ENCODE results near the gene TRIM41.
"Not testable (repeated sequence)": the region's sequence is repeated elsewhere in the genome, so short reads cannot be mapped to it uniquely, and the experiment has no call there.

Gene TRIM41

DNA sequence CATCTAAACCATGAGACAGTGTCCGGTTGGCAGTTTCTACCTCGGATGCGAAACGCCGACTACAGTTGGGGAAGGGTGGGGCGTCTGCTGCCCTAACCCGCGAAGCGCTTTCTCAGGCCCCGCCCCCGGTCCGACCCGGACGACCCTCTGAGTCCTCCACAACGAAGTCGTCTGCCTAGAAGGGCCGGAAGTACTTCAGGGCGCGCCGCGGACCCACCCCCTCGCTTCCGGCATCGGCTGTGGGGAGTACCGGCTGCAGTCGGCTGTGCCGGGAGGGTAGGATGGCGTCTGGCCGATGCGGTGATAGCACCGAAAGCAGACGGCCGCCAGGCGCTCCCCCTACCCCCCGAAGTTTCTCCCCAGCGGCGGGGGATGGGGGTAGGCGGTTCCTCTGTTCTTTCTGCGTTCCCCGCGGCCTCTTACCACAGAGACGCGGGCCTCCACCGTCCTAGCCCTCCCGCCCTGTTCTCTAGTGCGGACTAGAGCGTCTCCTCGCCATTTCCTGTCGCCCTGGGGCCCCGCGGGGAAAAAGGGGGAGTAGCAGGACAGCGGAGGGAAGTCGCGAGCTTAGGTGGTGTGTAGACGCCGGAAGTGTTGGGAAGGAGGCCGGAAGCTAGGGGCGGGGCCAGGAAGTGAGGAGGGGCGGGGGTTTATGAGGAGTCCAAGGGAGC is at the start of gene TRIM41:
Gene TRIM41 (plus strand): TSS at position 224 of the 671 bp plus-strand sequence. CDS start 719 bp downstream, outside the sequence.
- DNase-seq (ENCODE audit: low read depth) = peak; percentile 93
- peak; percentile 18 for TF ChIP-seq CTCF (IDR thresholded peaks at IDR 0.05; ENCODE audit: control insufficient read depth, insufficient read depth, low read depth, low read length, missing control alignments)
- peak within 1 kb of the TSS; percentile 93 for H3K4me3 ChIP-seq (ENCODE audit: control insufficient read depth, low read depth, low read length)

DNA sequence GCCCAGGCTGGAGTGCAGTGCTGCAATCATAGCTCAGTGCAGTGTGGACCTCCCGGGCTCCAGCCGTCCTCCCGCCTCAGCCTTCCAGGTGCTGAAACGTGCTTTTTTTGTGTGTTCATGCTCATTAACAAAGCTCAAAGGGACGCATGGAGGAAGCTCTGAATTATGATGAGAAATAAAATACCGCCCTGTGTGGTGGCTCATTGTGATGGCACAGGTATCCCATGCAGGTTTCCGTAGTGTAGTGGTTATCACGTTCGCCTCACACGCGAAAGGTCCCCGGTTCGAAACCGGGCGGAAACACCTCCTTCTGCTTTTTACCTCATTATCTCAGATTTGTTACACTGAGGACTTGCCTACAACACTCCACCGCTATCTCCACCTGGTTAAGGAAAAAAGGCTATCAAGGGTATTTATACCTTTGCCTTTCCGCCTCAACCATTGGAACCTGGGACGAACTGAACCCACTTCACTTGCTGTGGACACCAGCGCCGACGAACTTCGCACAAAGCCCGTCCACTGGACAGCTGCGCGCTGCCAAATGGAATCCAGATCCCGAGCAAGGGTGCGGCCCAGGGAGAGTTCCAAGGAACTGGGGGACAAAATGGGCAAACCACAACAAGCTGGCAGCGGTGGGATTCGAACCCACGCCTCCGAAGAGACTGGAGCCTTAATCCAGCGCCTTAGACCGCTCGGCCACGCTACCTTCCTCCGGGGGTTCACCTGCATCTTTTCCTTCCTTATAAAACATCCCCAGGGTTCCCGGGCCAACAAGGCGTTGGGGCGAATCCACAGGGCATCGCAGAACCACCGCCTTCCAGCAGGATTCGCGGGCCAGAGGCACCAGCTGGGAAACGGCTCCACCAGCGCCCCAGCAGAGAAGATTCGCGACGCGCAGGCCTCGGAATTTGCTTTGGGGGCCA is 49.4 kb upstream of the TRIM41 start:
- no peak for TF ChIP-seq CTCF (IDR thresholded peaks at IDR 0.05; ENCODE audit: control insufficient read depth, insufficient read depth, low read depth, low read length, missing control alignments)
- no peak for DNase-seq (ENCODE audit: low read depth)
- H3K4me3 ChIP-seq (ENCODE audit: control insufficient read depth, low read depth, low read length) = no peak overlapping the region

DNA sequence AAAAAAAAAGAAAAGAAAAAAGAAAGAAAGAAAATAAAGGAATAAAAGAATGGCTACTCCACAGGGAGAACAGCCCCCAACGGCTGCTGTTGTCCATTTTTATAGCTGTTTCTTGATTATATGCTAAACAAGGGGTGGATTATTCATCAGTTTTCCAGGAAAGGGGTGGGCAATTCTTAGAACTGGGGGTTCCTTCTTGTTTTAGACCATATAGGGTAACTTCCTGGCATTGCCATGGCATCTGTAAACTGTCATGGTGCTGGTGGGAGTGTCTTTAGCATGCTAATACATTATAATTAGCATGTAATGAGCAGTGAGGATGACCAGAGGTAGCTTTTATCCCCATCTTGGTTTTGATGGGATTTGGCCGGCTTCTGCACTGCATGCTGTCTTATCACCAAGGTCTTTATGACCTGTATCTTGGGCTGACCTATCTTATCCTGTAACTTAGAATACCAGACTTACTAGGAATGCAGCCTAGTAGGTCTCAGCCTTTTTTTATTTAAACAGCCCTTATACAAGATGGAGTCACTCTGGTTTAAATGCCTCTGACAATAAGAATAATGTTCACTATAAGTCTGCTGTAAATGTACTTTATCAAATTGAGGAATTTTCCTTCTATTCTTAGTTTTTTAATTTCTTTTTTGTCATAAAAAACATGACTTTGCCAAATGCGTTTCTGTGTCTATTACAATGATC is 46.7 kb upstream of the TRIM41 start:
- H3K4me3 ChIP-seq (ENCODE audit: control insufficient read depth, low read depth, low read length) = no peak overlapping the region
- no peak for DNase-seq (ENCODE audit: low read depth)
- no peak for TF ChIP-seq CTCF (IDR thresholded peaks at IDR 0.05; ENCODE audit: control insufficient read depth, insufficient read depth, low read depth, low read length, missing control alignments)

DNA sequence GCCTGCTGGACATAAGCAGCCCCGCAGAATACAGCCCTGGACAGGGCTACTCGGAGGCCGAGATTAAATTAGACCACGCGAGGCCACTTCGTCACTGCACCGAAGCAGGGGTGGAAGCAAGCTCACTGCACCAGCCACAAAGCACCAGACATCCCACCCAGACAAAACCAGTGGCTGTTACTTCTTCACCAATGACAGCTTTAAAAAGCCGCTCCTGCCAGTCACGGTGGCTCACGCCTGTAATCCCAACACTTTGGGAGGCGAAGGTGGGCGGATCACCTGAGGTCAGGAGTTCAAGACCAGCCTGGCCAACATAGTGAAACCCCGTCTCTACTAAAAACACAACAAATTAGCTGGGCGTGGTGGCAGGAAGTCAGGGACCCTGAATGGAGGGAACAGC is 45.5 kb upstream of the TRIM41 start:
- not testable (repeated sequence) for H3K4me3 ChIP-seq (ENCODE audit: control insufficient read depth, low read depth, low read length); DNase-seq (ENCODE audit: low read depth)

- DNase-seq (ENCODE audit: low read depth) = no peak
- no peak overlapping the region for H3K4me3 ChIP-seq (ENCODE audit: control insufficient read depth, low read depth, low read length)
- TF ChIP-seq CTCF (IDR thresholded peaks at IDR 0.05; ENCODE audit: control insufficient read depth, insufficient read depth, low read depth, low read length, missing control alignments) = peak; percentile 75
Measured at GRCh38 chr5:181181650-181182565, 41.2 kb upstream of the TRIM41 start.

DNA sequence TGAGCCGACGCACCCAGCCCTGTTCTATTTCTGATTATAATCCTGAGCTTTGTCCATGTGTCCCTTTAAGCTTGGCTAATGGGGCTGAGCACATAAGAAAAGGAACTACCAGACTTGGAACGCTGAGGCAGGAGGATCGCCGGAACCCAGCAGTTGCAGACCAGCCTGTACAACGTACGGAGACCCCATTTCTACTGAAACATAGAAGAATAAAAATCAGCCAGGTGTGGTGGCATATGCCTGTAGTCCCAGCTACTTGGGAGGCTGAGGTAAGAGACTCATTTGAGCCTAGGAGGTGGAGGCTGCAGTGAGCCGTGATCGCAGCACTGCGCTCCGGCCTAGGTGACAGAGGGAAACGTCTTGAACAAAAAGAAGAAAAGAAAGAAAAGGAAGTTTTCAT is 40.4 kb upstream of the TRIM41 start:
- no peak for DNase-seq (ENCODE audit: low read depth)
- no peak for TF ChIP-seq CTCF (IDR thresholded peaks at IDR 0.05; ENCODE audit: control insufficient read depth, insufficient read depth, low read depth, low read length, missing control alignments)
- no peak overlapping the region for H3K4me3 ChIP-seq (ENCODE audit: control insufficient read depth, low read depth, low read length)

All from AG09309 (cell line).